Activated CD8-positive, alpha-beta memory T cell treated with anti-CD3 and anti-CD28 coated beads for 24 hours (primary cell): ENCODE results near the gene C2CD4C.
"Not testable (repeated sequence)": the region's sequence is repeated elsewhere in the genome, so short reads cannot be mapped to it uniquely, and the experiment has no call there.

Source experiments
- DNase-seq: peaks from one replicate; pipeline ENCODE4 v3.0.0-alpha.2; 2020

Gene C2CD4C

GRCh38 chr19:412356-413355, 3.7 kb upstream of the C2CD4C start:
- no peak for DNase-seq

- no peak for DNase-seq
Observed at GRCh38 chr19:411723-412355, 2.9 kb upstream of the C2CD4C start.

- DNase-seq: not testable (repeated sequence)
Observed at GRCh38 chr19:411121-411722, 2.3 kb upstream of the C2CD4C start.

- DNase-seq: no peak
Observed at GRCh38 chr19:410243-410781, 1.4 kb upstream of the C2CD4C start.

GRCh38 chr19:409516-410242, 732 bp upstream of the C2CD4C start:
- DNase-seq: no peak

GRCh38 chr19:408441-408901, 476 bp downstream of the C2CD4C start:
- DNase-seq: no peak

- no peak for DNase-seq
Observed at GRCh38 chr19:407511-408440, 1.2 kb downstream of the C2CD4C start.

GRCh38 chr19:406971-407510, 1.9 kb downstream of the C2CD4C start:
- no peak for DNase-seq

- DNase-seq: no peak
Observed at GRCh38 chr19:406135-406781, 2.7 kb downstream of the C2CD4C start.

GRCh38 chr19:405121-405965, 3.6 kb downstream of the C2CD4C start:
- DNase-seq: no peak

- no peak for DNase-seq
Observed at GRCh38 chr19:403221-404027, 5.5 kb downstream of the C2CD4C start.

GRCh38 chr19:402786-403185, 6.2 kb downstream of the C2CD4C start:
- no peak for DNase-seq

GRCh38 chr19:401866-402511, 7.0 kb downstream of the C2CD4C start:
- DNase-seq: no peak

GRCh38 chr19:400976-401865, 7.7 kb downstream of the C2CD4C start:
- no peak for DNase-seq

- no peak for DNase-seq
Observed at GRCh38 chr19:399370-399769, 9.6 kb downstream of the C2CD4C start.

GRCh38 chr19:398719-399118, 10.2 kb downstream of the C2CD4C start:
- no peak for DNase-seq
